ENCODE measurements around the gene LMBRD1.
"Not testable (repeated sequence)": the region's sequence is repeated elsewhere in the genome, so short reads cannot be mapped to it uniquely, and the experiment has no call there.

LMBRD1 gene

GRCh38 chr6:69796073-69796641, 653 bp downstream of the LMBRD1 start:
- DNase-seq: peak; percentile 76

- no peak for DNase-seq
Observed at GRCh38 chr6:69795469-69796072, 1.2 kb downstream of the LMBRD1 start.

GRCh38 chr6:69792292-69792691, 4.5 kb downstream of the LMBRD1 start:
- no peak for DNase-seq

- peak; percentile 2 for DNase-seq
Observed at GRCh38 chr6:69791065-69791471, 5.7 kb downstream of the LMBRD1 start.

- no peak for DNase-seq
Observed at GRCh38 chr6:69790629-69791028, 6.2 kb downstream of the LMBRD1 start.

GRCh38 chr6:69789578-69789977, 7.2 kb downstream of the LMBRD1 start:
- DNase-seq: no peak

- DNase-seq: not testable (repeated sequence)
Observed at GRCh38 chr6:69787436-69787835, 9.4 kb downstream of the LMBRD1 start.

- DNase-seq: no peak
Observed at GRCh38 chr6:69785697-69786096, 11.1 kb downstream of the LMBRD1 start.

- no peak for DNase-seq
Observed at GRCh38 chr6:69784595-69785377, 12.0 kb downstream of the LMBRD1 start.

GRCh38 chr6:69783108-69783507, 13.7 kb downstream of the LMBRD1 start:
- DNase-seq: no peak

GRCh38 chr6:69780585-69781178, 16.1 kb downstream of the LMBRD1 start:
- DNase-seq: peak; percentile 2

GRCh38 chr6:69775941-69776340, 20.9 kb downstream of the LMBRD1 start:
- DNase-seq: peak; percentile 5

GRCh38 chr6:69775585-69775849, 21.3 kb downstream of the LMBRD1 start:
- no peak for DNase-seq

- no peak for DNase-seq
Observed at GRCh38 chr6:69774740-69775584, 21.8 kb downstream of the LMBRD1 start.

- no peak for DNase-seq
Observed at GRCh38 chr6:69771158-69771906, 25.5 kb downstream of the LMBRD1 start.

- no peak for DNase-seq
Observed at GRCh38 chr6:69768664-69769063, 28.1 kb downstream of the LMBRD1 start.

GRCh38 chr6:69763763-69764162, 33.0 kb downstream of the LMBRD1 start:
- DNase-seq: no peak

- no peak for DNase-seq
Observed at GRCh38 chr6:69761853-69762252, 35.0 kb downstream of the LMBRD1 start.

GRCh38 chr6:69758214-69758613, 38.6 kb downstream of the LMBRD1 start:
- peak; percentile 38 for DNase-seq

- no peak for DNase-seq
Observed at GRCh38 chr6:69756907-69757306, 39.9 kb downstream of the LMBRD1 start.

- DNase-seq: no peak
Observed at GRCh38 chr6:69756366-69756765, 40.4 kb downstream of the LMBRD1 start.

GRCh38 chr6:69735027-69735426, 61.8 kb downstream of the LMBRD1 start:
- no peak for DNase-seq
